ENCODE measurements around the gene STX8. TPM values are rescaled to one million over a fixed set of nuclear protein-coding genes. Genes with fewer than 3 reads are reported as not detected.

The STX8 gene
- total and polyA plus RNA-seq, 8 donors, result 21.6 to 559 (median 75.0) TPM

DNA sequence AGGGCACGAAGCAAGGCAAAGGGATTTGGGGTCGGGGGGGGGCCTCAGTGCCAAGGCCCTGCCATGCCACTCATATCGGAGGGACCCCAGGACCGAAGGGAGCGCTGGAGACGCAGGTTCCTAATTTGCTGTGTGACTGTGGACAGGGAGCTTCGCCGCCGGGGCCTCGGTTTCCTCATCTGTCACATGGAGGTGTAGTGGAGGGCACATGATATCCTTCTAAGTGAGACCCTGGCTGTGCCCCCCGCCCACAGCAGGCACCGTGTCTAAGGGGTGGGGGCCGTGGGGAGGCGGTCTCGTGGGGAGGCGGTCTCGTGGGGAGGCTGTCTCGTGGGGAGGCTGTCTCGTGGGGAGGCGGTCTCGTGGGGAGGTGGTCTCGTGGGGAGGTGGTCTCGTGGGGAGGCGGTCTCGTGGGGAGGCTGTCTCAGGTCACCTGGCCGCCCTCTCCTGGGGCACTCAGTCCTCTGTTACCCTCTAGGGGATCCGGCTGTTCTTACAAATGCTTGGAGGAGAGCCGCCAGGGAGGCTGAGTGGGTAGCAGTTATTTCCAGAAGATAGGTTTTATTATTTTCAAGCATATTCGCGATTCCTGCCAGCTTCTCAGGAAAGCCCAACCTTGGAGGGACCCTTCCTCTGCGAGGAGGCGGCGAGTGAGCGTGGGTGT lies 349.4 kb downstream of the STX8 start:
- Histone ChIP-seq H3K4me1 (peaks cover 0 to 15% (median 4%) of the 10 kb centered on the region in 4 donors), H3K9me3 (no peaks in the 10 kb centered on the region), H3K36me3 (peaks cover 0 to 16% (median 0%) of the 10 kb centered on the region in 4 donors), H3K27ac (peak overlapping the region in 2 of 5 donors; percentile 55 to 60), H3K27me3 (no peaks in the 10 kb centered on the region), H3K4me3 (no peak overlapping the region)
- TF ChIP-seq, protein P1, sequence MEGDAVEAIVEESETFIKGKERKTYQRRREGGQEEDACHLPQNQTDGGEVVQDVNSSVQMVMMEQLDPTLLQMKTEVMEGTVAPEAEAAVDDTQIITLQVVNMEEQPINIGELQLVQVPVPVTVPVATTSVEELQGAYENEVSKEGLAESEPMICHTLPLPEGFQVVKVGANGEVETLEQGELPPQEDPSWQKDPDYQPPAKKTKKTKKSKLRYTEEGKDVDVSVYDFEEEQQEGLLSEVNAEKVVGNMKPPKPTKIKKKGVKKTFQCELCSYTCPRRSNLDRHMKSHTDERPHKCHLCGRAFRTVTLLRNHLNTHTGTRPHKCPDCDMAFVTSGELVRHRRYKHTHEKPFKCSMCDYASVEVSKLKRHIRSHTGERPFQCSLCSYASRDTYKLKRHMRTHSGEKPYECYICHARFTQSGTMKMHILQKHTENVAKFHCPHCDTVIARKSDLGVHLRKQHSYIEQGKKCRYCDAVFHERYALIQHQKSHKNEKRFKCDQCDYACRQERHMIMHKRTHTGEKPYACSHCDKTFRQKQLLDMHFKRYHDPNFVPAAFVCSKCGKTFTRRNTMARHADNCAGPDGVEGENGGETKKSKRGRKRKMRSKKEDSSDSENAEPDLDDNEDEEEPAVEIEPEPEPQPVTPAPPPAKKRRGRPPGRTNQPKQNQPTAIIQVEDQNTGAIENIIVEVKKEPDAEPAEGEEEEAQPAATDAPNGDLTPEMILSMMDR (IDR thresholded peaks at IDR 0.05), result no peak
- TF ChIP-seq EP300 (IDR thresholded peaks at IDR 0.05), result no peak
- TF ChIP-seq POLR2AphosphoS5 (IDR thresholded peaks at IDR 0.05), result no peak
- no peak for TF ChIP-seq POLR2A (IDR thresholded peaks at IDR 0.05)
- no peak for DNase-seq
- WGBS, 5 donors, result 85 to 93% (median 88%) methylated on average over 22 to 34 of the region's 34 CpGs
- intact Hi-C loops (cut with DNase I; ENCODE audit: low total_unique reads), result no loop called here

DNA sequence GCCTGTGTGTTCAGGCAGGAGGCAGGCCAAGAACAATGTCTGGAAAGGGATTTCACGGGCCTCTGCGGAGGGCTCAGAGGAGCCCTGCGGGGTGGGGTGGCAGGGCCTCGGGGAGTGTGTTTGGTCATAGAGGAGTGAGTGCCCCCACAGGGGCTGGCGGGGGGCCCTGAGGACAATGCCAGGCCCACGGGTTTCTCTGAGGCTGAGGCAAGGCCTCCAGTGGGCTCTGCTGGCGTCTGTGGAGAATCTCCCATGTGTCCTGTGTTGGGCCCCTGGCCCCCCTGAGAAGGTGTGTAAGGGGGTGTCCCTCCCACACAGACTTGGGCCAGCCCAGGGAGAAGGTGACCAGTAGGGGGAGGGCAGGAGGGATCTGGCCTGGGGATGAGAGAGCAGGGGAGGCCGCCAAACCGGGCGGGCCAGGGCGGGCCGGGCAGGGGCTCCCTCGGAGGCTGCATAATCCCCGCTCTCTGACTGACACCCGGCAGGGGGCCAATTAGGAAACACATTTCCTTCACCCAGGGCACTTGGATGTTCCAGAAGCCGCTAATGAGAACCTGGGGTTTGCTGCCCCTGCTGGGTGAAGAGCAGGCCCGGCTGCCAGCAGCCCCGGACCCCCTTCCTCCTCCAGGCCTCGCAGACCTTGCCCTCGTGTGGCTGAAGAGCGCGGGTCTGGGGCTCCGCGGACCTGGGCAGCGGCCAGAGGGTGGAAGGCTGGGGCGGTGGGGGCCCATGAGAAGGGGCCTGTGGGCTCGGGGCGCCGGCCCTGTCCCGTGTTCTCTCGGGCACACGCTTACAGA lies 350.1 kb downstream of the STX8 start:
- WGBS, 5 donors, result 71 to 81% (median 78%) methylated on average over 17 to 32 of the region's 32 CpGs
- TF ChIP-seq POLR2A (IDR thresholded peaks at IDR 0.05) (no peak), POLR2AphosphoS5 (IDR thresholded peaks at IDR 0.05) (no peak), EP300 (IDR thresholded peaks at IDR 0.05) (no peak)
- TF ChIP-seq, protein P1 (IDR thresholded peaks at IDR 0.05), result no peak
- intact Hi-C loops (cut with DNase I; ENCODE audit: low total_unique reads), result no loop called here

DNA sequence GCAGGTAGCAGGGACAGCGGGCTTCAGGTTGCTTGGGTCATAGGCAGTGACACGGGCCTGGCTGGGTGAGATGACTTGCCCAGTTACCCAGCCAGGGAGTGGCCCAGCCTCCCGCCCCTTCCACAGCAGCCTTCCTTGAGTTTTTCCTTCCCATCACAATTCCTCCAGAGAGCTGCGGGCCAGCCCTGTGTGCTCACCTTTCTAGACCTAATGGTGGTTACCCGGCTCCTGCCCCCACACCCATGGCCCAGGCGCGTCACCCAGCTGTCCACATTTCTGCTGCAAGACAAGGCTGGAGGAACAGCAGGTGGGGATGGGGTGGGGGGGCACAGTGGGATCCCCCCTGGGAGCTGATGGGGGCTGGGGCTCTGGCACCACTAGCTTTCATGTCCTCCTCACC lies 351.1 kb downstream of the STX8 start:
- Histone ChIP-seq H3K27ac (no peak overlapping the region), H3K27me3 (no peaks in the 10 kb centered on the region), H3K36me3 (peaks cover 0 to 20% (median 0%) of the 10 kb centered on the region in 4 donors), H3K9me3 (no peaks in the 10 kb centered on the region), H3K4me1 (peaks cover 0 to 15% (median 4%) of the 10 kb centered on the region in 4 donors), H3K4me3 (no peak overlapping the region)
- intact Hi-C loops (cut with DNase I; ENCODE audit: low total_unique reads), result no loop called here
- no peak for DNase-seq
- WGBS, 5 donors, result 76 to 91% (median 86%) methylated on average over 6 to 7 of the region's 7 CpGs
- TF ChIP-seq, protein P1 (IDR thresholded peaks at IDR 0.05), result no peak
- TF ChIP-seq EP300 (IDR thresholded peaks at IDR 0.05) (no peak), POLR2A (IDR thresholded peaks at IDR 0.05) (no peak), POLR2AphosphoS5 (IDR thresholded peaks at IDR 0.05) (no peak)

More for the DNA sequence above, 350.1 kb downstream of the STX8 start:
- Histone ChIP-seq H3K4me3 (no peak overlapping the region), H3K27me3 (no peaks in the 10 kb centered on the region), H3K4me1 (peaks cover 0 to 15% (median 4%) of the 10 kb centered on the region in 4 donors), H3K9me3 (no peaks in the 10 kb centered on the region), H3K36me3 (peaks cover 0 to 20% (median 0%) of the 10 kb centered on the region in 4 donors), H3K27ac (peak overlapping the region in 2 of 5 donors; percentile 55 to 60)
- no peak for DNase-seq

DNA sequence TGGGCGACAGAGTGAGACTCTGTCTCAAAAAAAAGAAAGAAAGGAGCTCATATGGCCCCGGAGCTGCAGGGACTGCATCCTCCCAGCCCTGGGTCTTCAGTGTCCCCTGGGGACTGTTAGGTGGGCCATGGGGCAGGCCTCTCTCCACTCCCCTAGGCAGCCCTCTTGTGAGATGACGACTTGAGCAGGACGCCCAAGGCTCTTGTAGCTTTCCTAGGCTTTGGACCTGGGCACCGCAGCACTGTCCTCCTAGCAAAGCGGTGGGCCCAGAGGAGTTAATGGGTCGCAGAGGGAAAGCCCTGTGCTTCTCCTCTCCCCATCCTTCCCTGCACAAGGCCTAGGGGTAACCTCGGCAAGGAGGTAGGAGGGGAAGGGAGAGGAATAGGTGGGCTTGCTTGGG lies 352.1 kb downstream of the STX8 start:
- peaks cover 0 to 15% (median 4%) of the 10 kb centered on the region in 4 donors for H3K4me1 ChIP-seq
- H3K4me3 ChIP-seq, result no peak overlapping the region
- H3K27me3 ChIP-seq, result no peaks in the 10 kb centered on the region
- H3K9me3 ChIP-seq, result no peaks in the 10 kb centered on the region
- WGBS, 5 donors, result 76 to 85% (median 83%) methylated on average over 8 of the region's 8 CpGs
- TF ChIP-seq POLR2AphosphoS5 (IDR thresholded peaks at IDR 0.05), result no peak
- no peak for DNase-seq
- peaks cover 0 to 20% (median 0%) of the 10 kb centered on the region in 4 donors for H3K36me3 ChIP-seq
- intact Hi-C loops (cut with DNase I; ENCODE audit: low total_unique reads), result no loop called here
- H3K27ac ChIP-seq, result no peak overlapping the region

Measured in stomach (tissue), 9 donors.